Glomerular endothelial cell (primary cell): ENCODE data around the gene OR2T6. TPM values are rescaled to one million over a fixed set of nuclear protein-coding genes. Genes with fewer than 3 reads are reported as not detected.
"Not testable (repeated sequence)": the region's sequence is repeated elsewhere in the genome, so short reads cannot be mapped to it uniquely, and the experiment has no call there.

ENCODE experiments used
- DNase-seq: peaks from one replicate; pipeline ENCODE4 v3.0.0-alpha.2; 2011; ENCODE audit warnings: low read depth, low spot score; ENCODE audit errors: extremely low read depth
- total RNA-seq: library from RNA; depleted of rRNA; stranded (reverse); fragments of >200 nt; gene quantifications from 2 replicates; pipeline ENCODE4 v1.2.3, GENCODE V29; 2015

OR2T6 gene
- total RNA-seq, result not detected in 2 replicates

GRCh38 chr1:248375446-248375845, at the start of gene OR2T6:
TSS of gene OR2T6 (plus strand) at chr1:248375746. CDS start at chr1:248387609, 11,863 bp downstream.
- DNase-seq, result no peak

- no peak for DNase-seq
Observed at GRCh38 chr1:248343451-248343850, 32.1 kb upstream of the OR2T6 start.

GRCh38 chr1:248348475-248348874, 27.1 kb upstream of the OR2T6 start, which contains the start of gene OR14C36:
TSS of gene OR14C36 (plus strand) at chr1:248348775. CDS start at chr1:248348775, 0 bp downstream.
- DNase-seq, result no peak

- no peak for DNase-seq
Observed at GRCh38 chr1:248359415-248359814, 16.1 kb upstream of the OR2T6 start.

GRCh38 chr1:248361121-248361715, 14.3 kb upstream of the OR2T6 start, which contains the start of gene OR2T4:
TSS of gene OR2T4 (plus strand) at chr1:248361665. CDS start at chr1:248361665, 0 bp downstream.
- DNase-seq, result no peak

- DNase-seq, result no peak
Observed at GRCh38 chr1:248366609-248367008, 8.9 kb upstream of the OR2T6 start.

GRCh38 chr1:248372394-248372793, 3.2 kb upstream of the OR2T6 start:
- DNase-seq, result no peak

GRCh38 chr1:248373761-248374160, 1.8 kb upstream of the OR2T6 start:
- no peak for DNase-seq

GRCh38 chr1:248376916-248377315, 1.4 kb downstream of the OR2T6 start:
- DNase-seq, result no peak

- DNase-seq, result no peak
Observed at GRCh38 chr1:248380854-248381253, 5.3 kb downstream of the OR2T6 start.

GRCh38 chr1:248388426-248388825, 12.9 kb downstream of the OR2T6 start:
- no peak for DNase-seq

GRCh38 chr1:248393050-248393449, 17.5 kb downstream of the OR2T6 start:
- DNase-seq, result no peak

- no peak for DNase-seq
Observed at GRCh38 chr1:248402748-248403147, 27.2 kb downstream of the OR2T6 start, which contains the start of gene OR2T1. TSS of gene OR2T1 (plus strand) at chr1:248403048. CDS start at chr1:248406148, 3,100 bp downstream.

- no peak for DNase-seq
Observed at GRCh38 chr1:248404024-248404423, 28.5 kb downstream of the OR2T6 start.

GRCh38 chr1:248406721-248407692, 31.5 kb downstream of the OR2T6 start:
- no peak for DNase-seq

GRCh38 chr1:248416226-248416625, 40.7 kb downstream of the OR2T6 start:
- DNase-seq, result no peak

- DNase-seq, result no peak
Observed at GRCh38 chr1:248417854-248418253, 42.3 kb downstream of the OR2T6 start.

GRCh38 chr1:248421384-248421783, 45.8 kb downstream of the OR2T6 start:
- no peak for DNase-seq

- not testable (repeated sequence) for DNase-seq
Observed at GRCh38 chr1:248427526-248428191, 52.1 kb downstream of the OR2T6 start.

- DNase-seq, result not testable (repeated sequence)
Observed at GRCh38 chr1:248428192-248428533, 52.6 kb downstream of the OR2T6 start.

- DNase-seq, result not testable (repeated sequence)
Observed at GRCh38 chr1:248431683-248432082, 56.1 kb downstream of the OR2T6 start.
